HG02981 (cell line): ENCODE data around the gene WDR37.
"Not testable (repeated sequence)": the region's sequence is repeated elsewhere in the genome, so short reads cannot be mapped to it uniquely, and the experiment has no call there.

Experiments
- ATAC-seq: cut with Tn5 transposase; IDR thresholded peaks from one replicate; pipeline ENCODE4 v1.9.1; 2021; ENCODE audit warnings: mild to moderate bottlenecking, moderate library complexity; ENCODE audit not compliant: unreplicated experiment

The WDR37 gene

DNA sequence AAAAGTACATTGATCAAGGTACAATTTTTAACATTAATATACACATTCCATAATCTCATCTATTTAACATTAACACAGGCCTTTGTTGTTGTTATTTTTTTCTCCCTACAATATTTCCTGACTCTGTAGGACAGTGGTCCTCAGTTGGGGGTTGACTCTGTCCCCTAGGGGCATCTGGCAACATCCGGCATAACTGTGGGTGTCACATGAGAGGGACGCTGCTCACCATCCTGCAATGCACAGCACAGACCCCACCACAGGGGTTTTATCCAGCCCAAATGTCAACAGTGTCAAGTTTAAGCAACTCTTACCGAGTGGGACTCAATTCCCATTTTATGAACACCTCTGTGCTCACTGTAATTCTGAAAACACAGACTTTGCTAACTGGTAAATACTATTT is 16.1 kb upstream of the WDR37 start:
- no peak for ATAC-seq

DNA sequence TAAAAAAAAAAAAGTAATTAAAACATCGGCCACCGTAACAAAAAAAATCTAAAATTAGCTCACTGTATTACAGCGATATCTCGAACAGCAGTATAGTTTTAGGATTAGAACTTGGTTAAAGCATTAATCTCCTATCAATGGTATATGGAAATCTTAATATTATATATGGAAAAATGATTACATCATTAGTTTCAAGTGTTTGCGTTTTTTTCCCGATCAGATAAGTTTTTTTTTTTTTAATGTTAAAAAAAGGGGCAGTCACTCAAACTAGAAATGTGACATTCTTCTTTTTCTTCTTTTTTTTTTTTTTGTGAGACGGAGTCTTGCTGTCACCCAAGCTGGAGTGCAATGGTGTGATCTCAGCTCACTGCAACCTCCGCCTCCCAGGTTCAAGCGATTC is 14.7 kb upstream of the WDR37 start:
- ATAC-seq = no peak

DNA sequence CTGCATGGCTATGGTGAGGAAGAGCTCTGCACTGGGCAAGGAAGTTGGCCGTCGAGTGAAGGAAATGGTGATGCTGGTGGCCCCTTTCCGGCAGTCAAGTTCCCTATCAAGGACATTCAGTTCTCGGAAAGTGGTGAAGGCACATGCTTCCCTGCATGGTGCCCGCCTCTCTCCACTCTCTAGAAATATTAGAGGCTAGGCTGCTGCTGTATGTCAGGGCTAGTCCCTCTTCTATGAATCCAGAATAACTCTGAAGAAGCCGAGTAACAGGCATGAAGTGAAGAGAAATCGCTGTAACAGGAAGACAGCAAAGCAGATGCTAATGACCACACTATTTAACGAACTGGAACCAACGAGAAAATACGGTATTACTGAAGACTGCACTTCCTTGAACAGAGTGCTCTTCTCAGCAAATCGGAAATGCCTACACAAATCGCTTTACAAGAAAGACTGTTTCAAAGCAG is 12.6 kb upstream of the WDR37 start:
- ATAC-seq = peak; percentile 58

DNA sequence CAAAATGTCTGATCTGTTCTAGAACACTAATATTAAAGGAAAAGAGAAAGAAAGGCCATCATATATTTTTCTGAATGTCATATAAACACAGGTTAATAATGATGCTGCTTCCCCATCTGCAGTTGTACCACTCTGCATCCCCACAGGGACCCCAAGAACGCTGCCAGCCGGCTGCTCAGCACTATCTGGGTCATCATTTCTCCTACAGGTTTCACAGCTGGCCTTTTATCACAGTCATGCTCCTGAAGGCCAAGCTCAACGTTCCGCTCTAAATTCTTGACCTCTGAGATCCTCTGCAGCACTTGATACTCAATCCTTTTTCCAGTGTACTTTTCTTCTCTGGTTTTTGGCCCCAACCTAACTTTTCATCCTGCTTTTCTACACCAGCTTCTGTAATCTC is 12.0 kb upstream of the WDR37 start:
- ATAC-seq = no peak

DNA sequence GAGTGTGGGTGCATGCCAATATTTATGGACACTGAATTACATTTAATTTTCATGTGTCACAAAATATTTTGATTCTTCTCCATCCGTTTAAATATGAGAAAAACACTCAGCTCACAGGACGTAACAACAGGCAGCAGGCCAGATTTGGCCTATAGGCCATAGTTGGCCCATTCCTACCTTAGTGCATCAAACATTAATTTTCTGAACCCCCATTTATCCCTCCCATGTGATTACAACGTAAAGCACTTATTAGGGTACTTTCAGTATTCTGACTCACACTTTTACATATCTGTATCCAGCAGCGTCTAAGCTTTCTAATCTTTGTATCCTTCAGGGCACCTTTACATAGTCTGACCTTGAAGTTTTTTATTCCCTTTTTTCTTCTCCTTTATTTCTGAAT is 11.2 kb upstream of the WDR37 start:
- ATAC-seq = no peak

DNA sequence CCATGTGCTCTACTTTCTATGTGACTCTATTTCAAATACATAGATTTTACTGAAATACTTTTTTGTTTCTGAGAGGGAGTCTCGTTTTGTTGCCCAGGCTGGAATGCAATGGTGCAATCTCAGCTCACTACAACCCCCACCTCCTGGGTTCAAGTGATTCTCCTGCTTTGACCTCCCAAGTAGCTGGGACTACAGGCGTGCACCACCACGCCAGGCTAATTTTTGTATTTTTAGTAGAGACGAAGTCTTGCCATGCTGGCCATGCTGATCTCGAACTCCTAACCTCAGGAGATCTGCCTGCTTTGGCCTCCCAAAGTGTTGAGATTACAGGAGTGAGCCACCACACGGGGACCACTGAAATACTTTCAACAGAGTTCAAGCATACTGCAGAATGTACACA is 10.8 kb upstream of the WDR37 start:
- no peak for ATAC-seq

DNA sequence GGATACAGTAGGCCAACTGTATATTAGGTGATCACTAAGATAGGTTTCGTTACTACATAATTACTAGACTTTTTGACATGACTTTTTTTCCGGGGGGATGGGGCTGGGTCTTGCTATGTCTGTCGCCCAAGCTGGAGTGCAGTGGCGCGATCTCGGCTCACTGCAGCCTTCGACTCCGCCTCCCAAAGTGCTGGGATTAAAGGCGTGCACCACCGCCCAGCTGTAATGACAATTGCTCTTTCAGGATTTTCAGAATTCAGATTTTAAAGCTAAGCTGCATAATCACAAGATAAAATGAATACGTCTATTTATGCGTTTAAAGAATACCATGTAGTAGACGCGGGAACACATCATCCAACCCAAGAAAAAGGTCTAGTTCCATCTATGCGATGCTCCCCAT is 8.2 kb upstream of the WDR37 start:
- ATAC-seq = no peak

DNA sequence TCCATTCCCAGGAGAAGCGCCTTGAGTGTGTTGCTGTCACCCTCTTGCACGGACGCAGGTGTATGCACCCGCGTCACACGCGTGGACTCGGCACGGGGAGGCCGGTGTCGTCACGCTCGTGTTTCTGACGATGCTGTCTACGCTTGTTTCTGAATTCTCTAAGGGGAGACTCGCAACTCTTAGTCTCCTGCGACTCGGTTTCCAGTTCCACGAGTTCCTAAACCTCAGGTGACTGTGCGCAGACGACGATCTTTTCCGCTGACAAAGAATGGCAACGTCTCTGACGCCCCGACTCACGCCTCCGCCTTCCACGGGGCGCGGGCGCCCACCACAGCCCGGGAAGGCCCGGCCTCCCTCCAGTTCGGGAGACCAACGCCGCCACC is 7.8 kb upstream of the WDR37 start:
- no peak for ATAC-seq

DNA sequence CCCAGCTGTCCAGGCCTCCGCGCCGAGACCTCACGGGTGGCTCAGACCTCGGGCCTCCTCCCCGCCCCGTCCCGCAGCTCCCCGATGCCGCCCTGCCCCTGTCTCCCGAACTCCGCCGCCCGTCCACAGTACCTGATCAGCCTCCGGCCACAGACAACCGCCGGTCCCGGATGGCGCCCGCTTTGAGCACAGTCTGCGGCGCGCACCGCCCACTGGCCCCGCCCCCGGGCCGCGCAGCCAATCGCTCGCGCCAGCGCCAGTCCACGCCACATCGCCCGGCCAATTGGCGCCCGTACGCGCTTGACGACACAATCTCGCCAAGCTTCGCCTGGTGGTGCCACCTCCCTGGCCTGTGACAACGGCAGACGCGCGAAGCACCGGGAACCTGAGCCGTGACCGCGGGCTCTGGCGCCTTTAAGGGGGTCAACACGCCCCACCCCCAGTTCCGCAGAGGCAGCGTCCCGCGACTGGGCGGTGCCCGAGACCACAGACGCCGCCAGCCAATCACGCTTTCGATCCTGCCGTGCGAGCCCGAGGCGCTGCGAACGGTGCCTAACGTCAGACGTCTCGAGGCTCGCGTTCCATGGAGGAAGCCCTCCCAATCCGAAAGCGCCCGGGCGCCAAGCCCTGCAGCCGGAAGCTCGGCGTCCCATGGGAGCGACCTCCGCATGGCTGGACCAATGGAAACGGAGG is 7.3 kb upstream of the WDR37 start, which contains the start of gene IDI1:
Gene IDI1, minus strand, starts transcription at position 388 of the 693 bp plus-strand sequence. Its CDS starts 116 bp downstream, at position 272.
- peak; percentile 77 for ATAC-seq

DNA sequence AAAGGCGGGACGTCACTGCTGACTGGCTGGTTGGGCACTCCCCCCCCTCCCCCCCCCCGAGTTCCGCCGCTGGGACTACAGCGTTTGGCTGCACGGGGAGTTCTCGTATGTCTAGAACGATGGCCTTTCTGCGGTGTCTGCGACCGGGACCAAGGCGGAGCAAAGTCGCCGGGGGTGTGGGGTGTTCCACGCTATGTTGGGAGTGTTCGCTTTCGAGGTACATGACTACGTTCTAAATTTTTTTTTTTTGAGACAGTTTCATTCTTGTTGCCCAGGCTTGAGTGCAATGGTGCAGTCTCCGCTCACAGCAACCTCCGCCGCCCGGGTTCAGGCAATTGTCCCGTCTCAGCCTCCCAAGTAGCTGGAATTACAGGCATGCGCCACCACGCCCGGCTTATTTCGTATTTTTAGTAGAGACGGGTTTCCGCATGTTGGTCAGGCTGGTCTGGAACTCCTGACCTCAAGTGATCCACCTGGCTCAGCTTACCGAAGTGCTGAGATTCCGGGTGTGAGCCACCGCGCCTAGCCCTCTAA is 6.7 kb upstream of the WDR37 start:
- ATAC-seq = no peak

DNA sequence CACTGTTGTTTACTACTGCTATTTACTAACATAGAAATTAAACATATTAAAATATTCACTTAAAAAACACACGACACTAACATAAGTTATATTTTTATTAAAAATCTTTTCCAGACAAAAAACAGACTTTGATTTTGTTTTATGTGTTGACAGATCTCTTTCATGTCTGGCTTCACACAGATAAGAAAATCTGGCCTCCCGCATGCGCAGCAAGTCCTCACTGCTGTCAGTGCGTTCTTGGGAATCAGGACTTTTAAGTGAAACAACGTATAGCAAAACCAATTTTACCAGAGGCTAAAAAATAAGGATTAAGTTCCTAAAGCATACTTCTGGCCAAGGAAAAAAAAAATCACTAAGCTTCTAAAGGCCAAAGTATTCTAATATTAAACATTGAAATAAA is 6.0 kb upstream of the WDR37 start:
- ATAC-seq = no peak

DNA sequence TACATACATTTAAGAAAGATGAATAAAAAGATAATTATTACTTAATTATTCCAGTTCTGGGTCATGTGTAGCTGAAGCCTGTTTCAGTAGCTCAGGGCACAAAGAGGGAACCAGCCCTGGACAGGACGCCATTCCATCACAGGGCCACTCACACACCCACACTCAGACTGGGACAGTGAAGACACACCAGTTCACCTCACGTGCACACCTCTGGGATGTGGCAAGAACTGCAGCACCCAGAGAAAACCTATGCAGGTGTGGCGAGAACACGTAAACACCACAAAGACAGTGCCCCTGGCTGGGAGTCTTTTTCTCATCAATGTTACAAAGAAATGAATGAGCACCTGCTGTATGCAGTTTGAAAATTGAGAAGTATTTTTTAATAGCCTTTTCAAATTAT is 5.6 kb upstream of the WDR37 start:
- ATAC-seq = no peak

DNA sequence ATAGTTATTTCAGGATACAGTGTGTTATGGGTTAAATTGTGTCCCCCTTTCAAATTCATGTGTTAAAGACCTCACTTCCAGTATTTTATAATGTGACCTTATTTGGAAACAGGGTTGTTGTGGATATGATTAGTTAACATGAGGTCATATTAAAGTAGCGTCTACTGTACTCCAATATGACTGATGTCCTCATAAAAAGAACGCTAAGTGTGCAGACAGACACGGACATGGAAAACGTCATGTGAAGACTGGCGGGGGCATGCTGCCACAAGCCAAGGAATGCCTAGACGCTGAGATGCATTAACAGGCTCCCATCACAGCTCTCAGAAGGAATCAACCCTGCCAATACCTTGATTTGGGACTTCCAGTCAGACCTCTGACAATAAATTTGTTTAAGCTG is 1.5 kb upstream of the WDR37 start:
- ATAC-seq = no peak

DNA sequence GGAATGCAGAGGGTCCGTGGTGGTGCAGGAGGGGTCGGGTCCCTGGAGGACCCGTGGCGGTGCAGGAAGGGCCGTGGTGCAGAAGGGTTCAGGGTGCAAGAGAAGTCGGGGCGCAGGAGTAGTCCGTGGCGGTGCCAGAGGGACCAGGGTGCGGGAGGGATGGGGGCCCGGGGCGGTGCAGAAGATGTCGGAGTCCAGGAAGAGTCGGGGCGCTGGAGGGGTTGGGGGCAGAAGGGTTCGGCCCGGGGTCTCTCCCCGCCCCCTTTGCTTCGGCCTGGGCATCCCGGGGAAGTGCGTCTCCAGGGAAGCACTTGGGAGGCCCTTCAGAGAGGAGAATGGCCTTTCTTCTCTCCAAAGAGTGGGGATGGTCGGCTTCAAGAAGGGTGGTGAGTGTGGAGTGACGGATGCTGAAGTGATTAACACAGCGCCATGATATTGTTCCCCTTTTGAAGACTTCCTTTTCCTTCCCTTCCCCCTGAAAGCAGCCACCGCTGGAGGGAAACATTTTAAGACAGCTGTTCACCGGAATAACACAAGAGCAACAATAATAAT is 997 bp downstream of the WDR37 start:
- no peak for ATAC-seq

DNA sequence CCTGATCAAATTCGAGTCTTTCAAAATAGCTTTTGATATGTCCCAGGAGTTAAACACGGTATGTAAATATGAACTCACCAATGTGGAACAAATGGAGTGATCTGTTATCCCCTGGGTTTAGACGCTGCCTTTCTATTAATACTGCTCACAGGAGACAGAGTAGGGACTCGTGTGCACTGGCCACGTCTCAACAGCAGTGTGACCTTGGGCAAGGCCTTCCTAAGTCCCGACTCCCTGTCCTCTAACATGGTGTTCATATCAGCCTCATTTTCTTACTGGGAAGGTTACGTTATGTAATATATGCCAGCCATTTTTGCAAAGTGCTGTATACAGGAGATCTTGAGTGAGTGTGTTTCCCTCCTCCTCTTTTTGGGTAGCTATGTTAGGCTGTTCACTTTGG is 1.8 kb downstream of the WDR37 start:
- ATAC-seq = no peak

DNA sequence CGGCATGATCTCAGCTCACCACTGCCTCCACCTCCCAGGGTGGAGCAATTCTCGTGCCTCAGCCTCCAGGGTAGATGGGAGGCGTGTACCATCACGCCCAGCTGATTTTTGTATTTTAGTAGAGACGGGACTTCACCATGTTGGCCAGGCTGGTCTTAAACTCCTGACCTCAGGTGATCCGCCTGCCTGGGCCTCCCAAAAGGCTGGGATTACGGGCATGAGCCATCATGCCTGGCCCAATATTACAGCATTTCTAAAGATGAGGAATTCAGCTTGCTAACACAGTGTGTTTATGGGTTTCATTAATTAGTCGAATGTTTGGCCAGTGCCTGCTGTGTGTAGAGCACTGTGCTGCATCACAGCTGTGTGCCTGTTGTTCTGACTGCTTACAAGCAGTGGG is 3.7 kb downstream of the WDR37 start:
- no peak for ATAC-seq

DNA sequence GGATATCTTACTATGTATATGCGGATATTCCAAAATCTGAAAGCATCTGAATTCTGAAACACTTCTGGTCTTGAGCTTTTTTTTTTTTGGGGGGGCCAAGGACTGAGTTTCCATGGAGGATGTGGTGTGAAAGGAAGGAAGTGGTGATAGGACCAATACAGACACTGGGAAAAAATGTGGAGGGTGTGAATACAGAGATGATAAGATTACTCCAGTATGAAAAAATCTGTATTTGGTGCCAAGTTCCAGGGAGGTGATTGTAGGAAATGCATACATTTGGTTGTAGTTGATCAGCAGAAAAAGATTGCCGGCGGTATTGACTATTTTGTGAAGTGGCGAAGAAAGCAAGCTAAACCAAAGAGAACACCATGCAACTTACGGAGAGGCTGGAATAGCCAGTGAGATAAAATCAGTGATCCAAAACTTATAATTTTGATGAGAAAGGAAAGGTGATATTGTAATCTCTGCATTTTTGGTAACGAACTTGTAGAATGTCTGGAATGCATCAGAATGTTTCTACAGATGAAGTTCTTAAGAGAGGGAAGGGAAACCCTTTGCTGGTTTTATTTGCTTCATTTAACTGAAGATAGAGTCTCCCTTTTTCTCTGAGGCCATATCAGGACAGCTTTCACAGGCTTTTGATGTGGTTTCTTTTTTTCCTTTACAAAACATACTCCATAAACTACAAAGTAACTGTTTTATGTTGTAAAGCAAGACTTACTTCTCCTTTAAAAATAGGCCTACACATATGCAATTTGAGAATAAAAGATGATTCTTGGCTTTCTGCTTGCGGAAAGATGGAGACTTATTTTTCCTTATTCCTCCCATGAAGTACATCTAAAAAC is 6.0 kb downstream of the WDR37 start:
- no peak for ATAC-seq

DNA sequence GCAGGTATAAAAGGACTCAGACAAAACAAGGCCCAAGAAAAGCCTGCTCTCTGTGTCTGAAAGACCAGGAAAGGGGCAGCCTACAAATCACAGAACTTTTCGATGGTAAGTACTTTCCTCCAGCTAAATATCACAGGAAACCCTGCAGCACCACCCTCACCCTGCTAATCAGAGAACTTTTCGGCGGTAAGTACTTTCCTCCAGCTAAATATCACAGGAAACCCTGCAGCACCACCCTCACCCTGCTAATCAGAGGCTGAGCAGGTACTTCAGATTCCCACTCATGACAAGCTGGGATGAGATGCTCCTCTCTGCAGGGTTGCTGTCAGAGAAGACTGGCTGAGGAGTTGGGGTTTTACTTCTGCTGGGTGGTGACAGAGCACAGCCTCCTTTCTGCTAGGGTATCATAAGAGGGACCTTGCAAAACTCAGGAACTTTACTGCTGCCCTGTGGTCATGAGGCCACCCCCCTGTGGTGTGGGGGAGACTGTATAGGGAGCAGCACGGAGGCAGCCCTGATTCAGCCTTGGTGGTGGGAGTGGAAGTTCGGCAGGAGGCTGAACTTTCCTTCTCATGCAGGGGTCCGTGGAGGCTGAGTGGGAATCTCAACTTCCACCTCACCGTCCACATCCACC is 7.2 kb downstream of the WDR37 start:
- no peak for ATAC-seq

DNA sequence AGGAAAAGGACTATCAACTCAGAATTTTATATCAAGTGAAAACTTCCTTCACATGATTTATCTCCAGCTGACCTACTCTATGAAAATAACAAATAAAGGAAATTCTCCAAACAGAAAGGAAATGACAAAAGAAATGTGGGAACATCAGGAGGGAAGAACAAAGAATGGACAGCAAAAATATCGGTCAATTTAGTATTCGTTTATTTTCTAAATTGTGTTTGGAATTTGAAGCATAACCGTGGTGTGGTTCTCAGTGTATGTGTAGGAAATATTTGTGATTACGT is 8.7 kb downstream of the WDR37 start:
- ATAC-seq = no peak

DNA sequence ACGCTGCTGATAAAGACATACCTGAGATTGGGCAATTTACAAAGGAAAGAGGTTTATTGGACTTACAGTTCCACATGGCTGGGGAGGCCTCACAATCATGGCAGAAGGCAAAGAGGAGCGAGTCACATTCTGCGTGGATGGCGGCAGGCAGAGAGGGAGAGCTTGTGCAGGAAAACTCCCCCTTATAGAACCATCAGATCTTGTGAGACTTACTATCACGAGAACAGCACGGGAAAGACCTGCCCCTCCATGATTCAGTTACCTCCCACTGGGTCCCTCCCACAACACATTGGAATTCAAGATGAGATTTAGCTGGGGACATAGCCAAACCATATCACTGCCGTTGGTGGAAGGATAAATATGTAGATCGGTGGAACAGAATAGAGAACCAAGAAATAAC is 10.5 kb downstream of the WDR37 start:
- not testable (repeated sequence) for ATAC-seq
